Activated T-cell treated with anti-CD3 and anti-CD28 coated beads for 4 hours (primary cell): ENCODE data around the gene ACACA.
A peak's percentile ranks its signal among the peaks of the same experiment; 100 is the strongest.
"Not testable (repeated sequence)": the region's sequence is repeated elsewhere in the genome, so short reads cannot be mapped to it uniquely, and the experiment has no call there.

Experiments
- DNase-seq: peaks from one replicate; pipeline ENCODE4 v3.0.0-alpha.2; 2020

Gene ACACA

GRCh38 chr17:37392024-37392590 is 14.5 kb downstream of the ACACA start:
- DNase-seq, result no peak

- no peak for DNase-seq
Observed at GRCh38 chr17:37391146-37391545, 15.5 kb downstream of the ACACA start.

GRCh38 chr17:37389160-37389559 is 17.5 kb downstream of the ACACA start:
- no peak for DNase-seq

GRCh38 chr17:37388266-37388665 is 18.4 kb downstream of the ACACA start:
- no peak for DNase-seq

GRCh38 chr17:37386462-37386861 is 20.2 kb downstream of the ACACA start:
- DNase-seq, result no peak

GRCh38 chr17:37385474-37385990 is 21.1 kb downstream of the ACACA start:
- DNase-seq, result no peak

- DNase-seq, result no peak
Observed at GRCh38 chr17:37384560-37385149, 22.0 kb downstream of the ACACA start.

- DNase-seq, result no peak
Observed at GRCh38 chr17:37382056-37382455, 24.6 kb downstream of the ACACA start.

- DNase-seq, result no peak
Observed at GRCh38 chr17:37375706-37376105, 30.9 kb downstream of the ACACA start, which contains the start of gene C17orf78. C17orf78 (plus strand) TSS chr17:37375985; CDS start chr17:37376093, 108 bp downstream.

GRCh38 chr17:37373530-37374159 is 33.0 kb downstream of the ACACA start:
- peak; percentile 43 for DNase-seq

GRCh38 chr17:37368577-37368976 is 38.1 kb downstream of the ACACA start:
- no peak for DNase-seq

GRCh38 chr17:37365589-37365988 is 41.0 kb downstream of the ACACA start:
- no peak for DNase-seq

- DNase-seq, result no peak
Observed at GRCh38 chr17:37361543-37361942, 45.1 kb downstream of the ACACA start.

GRCh38 chr17:37360632-37361031 is 46.0 kb downstream of the ACACA start:
- no peak for DNase-seq

- peak; percentile 1 for DNase-seq
Observed at GRCh38 chr17:37359682-37360188, 46.9 kb downstream of the ACACA start.

- DNase-seq, result peak; percentile 71
Observed at GRCh38 chr17:37358830-37359681, 47.6 kb downstream of the ACACA start.

- DNase-seq, result peak; percentile 13
Observed at GRCh38 chr17:37358098-37358829, 48.4 kb downstream of the ACACA start.

GRCh38 chr17:37356796-37357569 is 49.7 kb downstream of the ACACA start:
- not testable (repeated sequence) for DNase-seq

GRCh38 chr17:37346863-37347402 is 59.7 kb downstream of the ACACA start:
- DNase-seq, result not testable (repeated sequence)

GRCh38 chr17:37344519-37344918 is 62.1 kb downstream of the ACACA start:
- no peak for DNase-seq

- DNase-seq, result no peak
Observed at GRCh38 chr17:37342589-37342988, 64.0 kb downstream of the ACACA start.
